Body of pancreas (tissue), 4 donors: ENCODE measurements around the gene FH.

Source experiments
- CTCF ChIP-seq, 7 experiments: fragments of 450-650 bp in 4 of 7; fragments of 200-600 bp in 3 of 7; sonication (generic) in 3 of 7; IDR thresholded peaks; one replicate each; pipeline ENCODE4 v1.5.1; 2016 to 2019; ENCODE audit warnings: antibody characterized with exemption in 7 of 7
- POLR2A ChIP-seq, 3 donors: fragments of 450-650 bp; IDR thresholded peaks; one replicate each; pipeline ENCODE4 v1.6.1; 2016; ENCODE audit warnings: antibody characterized with exemption in 3 of 3, mild to moderate bottlenecking in 2 of 3

DNA sequence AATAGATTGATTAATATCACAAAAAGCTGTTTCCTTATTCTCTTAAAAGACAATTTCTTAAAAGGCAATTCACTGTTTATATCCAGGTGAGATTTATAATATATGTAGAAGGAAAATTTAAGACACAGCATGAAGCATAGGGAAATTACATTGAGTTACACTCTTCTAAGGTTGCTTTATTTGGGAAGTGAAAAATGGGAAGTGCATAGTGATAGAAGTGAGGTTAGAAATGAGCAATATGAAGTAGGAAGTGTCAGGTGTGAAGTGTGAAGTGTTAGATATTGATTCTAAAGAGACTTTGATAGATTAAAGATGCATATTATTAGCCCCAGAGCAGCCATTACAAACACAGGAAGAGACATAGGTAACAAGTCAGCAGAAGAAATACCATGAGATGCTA is 40.3 kb downstream of the FH start:
- TF ChIP-seq CTCF (IDR thresholded peaks at IDR 0.05) (no peak), POLR2A (IDR thresholded peaks at IDR 0.05) (no peak)
